DOHH2 (cell line): ENCODE measurements around the gene UVRAG.

Experiments used
- EZH2phosphoT487 ChIP-seq: fragments of 200-600 bp; sonication (generic); IDR thresholded peaks from 2 replicates; pipeline ENCODE4 v1.6.1; 2017; ENCODE audit warnings: borderline replicate concordance, mild to moderate bottlenecking, antibody characterized with exemption, low read length, moderate library complexity, mixed read lengths
- TF ChIP-seq, protein P1 (sequence below): fragments of 200-600 bp; sonication (generic); IDR thresholded peaks from one replicate; pipeline ENCODE4 v1.5.1; 2014; ENCODE audit warnings: antibody characterized with exemption, mild to moderate bottlenecking, low read depth, low read length; ENCODE audit not compliant: poor library complexity, severe bottlenecking

DNA sequence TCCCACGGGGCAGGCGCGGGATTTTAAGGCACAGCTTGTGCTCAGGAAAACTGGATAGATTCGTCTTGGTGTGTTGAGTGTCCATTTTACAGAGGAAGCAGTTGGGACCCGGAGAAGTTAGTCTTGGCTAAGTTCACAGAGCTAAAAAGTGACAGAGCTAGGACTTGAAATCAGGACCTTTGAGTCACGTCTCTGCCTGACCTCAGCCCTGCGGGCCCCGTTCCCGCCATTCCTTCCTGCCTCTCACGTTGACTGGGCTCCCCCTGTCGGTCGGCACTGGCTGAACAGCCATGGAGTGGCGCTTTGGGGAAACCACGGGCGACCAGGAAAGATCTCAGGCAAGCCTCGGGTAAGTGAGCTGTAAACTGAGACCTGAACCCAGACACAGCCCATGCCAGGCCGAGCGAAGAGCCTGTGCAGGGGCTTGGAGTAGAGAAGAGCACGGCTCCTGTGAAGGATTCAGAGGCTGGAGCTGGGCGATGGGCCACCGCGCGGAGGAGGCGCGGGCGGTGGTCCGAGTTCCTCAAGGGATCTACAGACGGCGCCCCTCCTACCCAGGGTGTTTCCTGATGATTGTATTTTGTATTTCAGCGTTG is 337.2 kb downstream of the UVRAG start:
- TF ChIP-seq, protein P1, sequence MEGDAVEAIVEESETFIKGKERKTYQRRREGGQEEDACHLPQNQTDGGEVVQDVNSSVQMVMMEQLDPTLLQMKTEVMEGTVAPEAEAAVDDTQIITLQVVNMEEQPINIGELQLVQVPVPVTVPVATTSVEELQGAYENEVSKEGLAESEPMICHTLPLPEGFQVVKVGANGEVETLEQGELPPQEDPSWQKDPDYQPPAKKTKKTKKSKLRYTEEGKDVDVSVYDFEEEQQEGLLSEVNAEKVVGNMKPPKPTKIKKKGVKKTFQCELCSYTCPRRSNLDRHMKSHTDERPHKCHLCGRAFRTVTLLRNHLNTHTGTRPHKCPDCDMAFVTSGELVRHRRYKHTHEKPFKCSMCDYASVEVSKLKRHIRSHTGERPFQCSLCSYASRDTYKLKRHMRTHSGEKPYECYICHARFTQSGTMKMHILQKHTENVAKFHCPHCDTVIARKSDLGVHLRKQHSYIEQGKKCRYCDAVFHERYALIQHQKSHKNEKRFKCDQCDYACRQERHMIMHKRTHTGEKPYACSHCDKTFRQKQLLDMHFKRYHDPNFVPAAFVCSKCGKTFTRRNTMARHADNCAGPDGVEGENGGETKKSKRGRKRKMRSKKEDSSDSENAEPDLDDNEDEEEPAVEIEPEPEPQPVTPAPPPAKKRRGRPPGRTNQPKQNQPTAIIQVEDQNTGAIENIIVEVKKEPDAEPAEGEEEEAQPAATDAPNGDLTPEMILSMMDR: peak; percentile 99
- no peak for TF ChIP-seq EZH2phosphoT487
